Fibroblast of pulmonary artery (primary cell): Measurements from ENCODE around the gene PDGFA.

Experiments used
- DNase-seq: peaks from one replicate; pipeline ENCODE4 v3.0.0-alpha.2; 2010; ENCODE audit warnings: low read depth
- H3K4me3 ChIP-seq: replicated peaks from 2 replicates; pipeline ENCODE4 v1.5.1; 2011; ENCODE audit warnings: low read depth, mild to moderate bottlenecking, control low read depth, low read length, moderate library complexity
- CTCF ChIP-seq: IDR thresholded peaks from 2 replicates; pipeline ENCODE4 v1.5.1; 2011; ENCODE audit warnings: mild to moderate bottlenecking, control low read depth, low read length, inconsistent platforms; ENCODE audit errors: missing control alignments

Gene PDGFA

GRCh38 chr7:477626-478220 lies 41.9 kb downstream of the PDGFA start:
- no peak for TF ChIP-seq CTCF
- no peak overlapping the region for H3K4me3 ChIP-seq
- DNase-seq, result no peak

GRCh38 chr7:476736-477360 lies 42.8 kb downstream of the PDGFA start:
- H3K4me3 ChIP-seq, result no peak overlapping the region
- no peak for TF ChIP-seq CTCF
- no peak for DNase-seq

GRCh38 chr7:475951-476441 lies 43.6 kb downstream of the PDGFA start:
- DNase-seq, result no peak
- TF ChIP-seq CTCF, result no peak
- no peak overlapping the region for H3K4me3 ChIP-seq

GRCh38 chr7:475425-475728 lies 44.3 kb downstream of the PDGFA start:
- H3K4me3 ChIP-seq, result no peak overlapping the region
- DNase-seq, result no peak
- TF ChIP-seq CTCF, result no peak

GRCh38 chr7:474605-475424 lies 44.8 kb downstream of the PDGFA start:
- DNase-seq, result no peak
- no peak for TF ChIP-seq CTCF
- H3K4me3 ChIP-seq, result no peak overlapping the region

GRCh38 chr7:473870-474604 lies 45.6 kb downstream of the PDGFA start:
- no peak for DNase-seq
- no peak for TF ChIP-seq CTCF
- no peak overlapping the region for H3K4me3 ChIP-seq
